Activated T-cell treated with anti-CD3 and anti-CD28 coated beads, Interleukin-2, amount 50 U/mL, for 48 hours (primary cell): ENCODE results near the gene EXOC1.
A peak's percentile ranks its signal among the peaks of the same experiment; 100 is the strongest.
"Not testable (repeated sequence)": the region's sequence is repeated elsewhere in the genome, so short reads cannot be mapped to it uniquely, and the experiment has no call there.

ENCODE experiments used
- DNase-seq, 2 experiments: peaks; one replicate each; pipeline ENCODE4 v3.0.0-alpha.2; 2020

EXOC1 gene

DNA sequence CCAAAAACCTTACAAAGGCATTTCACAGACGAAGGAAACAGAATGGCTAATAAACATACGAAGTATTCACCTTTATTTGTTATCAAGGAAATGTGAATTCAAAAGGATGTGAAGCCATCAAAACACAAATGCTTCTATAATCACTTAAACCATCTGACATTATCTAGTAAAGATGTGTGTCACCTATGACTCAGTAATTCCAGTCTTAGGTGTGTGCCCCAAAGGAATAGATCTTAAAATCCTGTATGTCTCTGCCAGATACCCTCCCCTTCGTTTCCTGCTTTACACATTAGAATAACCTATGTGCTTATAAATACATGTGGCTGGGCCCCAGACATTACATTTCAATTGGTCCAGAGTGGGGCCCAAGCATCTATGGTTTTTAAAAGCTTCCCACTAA lies 53.5 kb downstream of the EXOC1 start:
- DNase-seq = no peak

DNA sequence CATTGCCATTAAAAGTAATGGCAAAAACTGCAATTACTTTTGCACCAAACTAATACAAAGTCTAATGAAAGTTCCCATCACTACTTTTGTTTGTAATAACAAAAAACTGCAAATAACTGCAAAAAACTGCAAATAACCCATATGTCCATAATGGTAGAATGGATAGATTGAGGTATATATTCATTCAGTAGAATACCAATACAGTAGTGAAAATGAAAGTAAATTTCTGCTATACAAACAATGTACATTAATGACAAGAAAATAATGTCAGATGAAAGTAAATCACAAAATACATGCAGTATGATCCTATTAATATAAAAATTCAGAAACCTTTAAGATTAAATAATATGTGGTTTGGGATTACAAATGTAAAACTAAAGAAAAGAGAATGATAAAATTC lies 54.0 kb downstream of the EXOC1 start:
- DNase-seq = no peak

DNA sequence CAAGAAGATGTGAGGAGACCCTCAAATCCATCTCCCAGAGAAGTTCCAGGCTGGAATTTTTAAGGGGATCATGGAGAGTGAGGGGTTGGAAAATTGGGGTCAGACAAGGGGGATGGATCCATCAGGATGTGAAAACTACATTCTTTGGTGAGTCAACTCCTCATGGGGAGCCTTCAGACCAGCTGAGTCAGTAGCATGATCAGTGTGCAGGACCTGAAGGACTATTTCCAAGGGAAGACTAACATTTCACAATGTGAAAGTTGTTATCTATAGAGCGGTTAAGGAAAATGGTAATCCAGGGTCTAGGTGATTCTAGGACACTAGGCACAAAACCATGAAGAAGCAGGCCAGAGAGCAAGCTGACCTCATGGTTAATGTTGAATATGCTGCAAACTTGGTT lies 56.7 kb downstream of the EXOC1 start:
- DNase-seq = no peak

DNA sequence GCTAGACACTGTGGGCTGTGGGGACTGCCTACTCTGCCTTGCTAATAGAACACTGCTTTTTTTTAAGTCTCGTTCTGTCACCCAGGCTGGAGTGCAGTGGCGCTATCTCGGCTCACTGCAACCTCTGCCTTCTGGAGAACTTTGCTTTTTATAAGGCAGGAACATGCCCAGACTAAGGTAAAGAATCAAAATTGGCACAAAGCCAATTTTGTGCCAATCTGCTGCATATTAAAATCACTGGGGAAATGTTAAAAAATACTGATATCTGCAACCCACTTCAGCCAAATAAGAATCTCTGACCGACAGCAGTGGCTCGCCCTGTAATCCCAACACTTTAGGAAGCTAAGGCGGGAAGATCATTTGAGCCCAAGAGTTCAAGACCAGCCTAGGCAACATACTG lies 58.8 kb downstream of the EXOC1 start:
- DNase-seq = no peak

DNA sequence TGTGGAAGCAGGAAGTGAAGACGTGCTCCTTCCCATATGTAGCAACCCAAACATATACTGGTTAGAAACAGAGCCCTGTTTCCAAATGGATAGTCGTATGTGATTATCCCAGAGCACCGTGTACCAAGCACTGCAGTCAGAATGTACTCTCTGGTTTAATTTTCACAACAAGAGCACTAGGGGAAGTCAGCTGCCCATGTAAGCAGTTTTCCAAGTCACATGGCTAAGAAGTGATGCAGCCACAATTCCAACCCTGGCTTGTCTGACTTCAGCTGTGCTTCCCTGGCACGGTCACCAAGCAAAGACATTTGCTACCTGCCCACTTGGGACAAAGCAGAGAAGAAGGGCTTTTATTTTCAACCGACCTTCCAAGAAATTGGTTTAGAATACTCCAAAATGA lies 67.1 kb downstream of the EXOC1 start:
- no peak for DNase-seq

DNA sequence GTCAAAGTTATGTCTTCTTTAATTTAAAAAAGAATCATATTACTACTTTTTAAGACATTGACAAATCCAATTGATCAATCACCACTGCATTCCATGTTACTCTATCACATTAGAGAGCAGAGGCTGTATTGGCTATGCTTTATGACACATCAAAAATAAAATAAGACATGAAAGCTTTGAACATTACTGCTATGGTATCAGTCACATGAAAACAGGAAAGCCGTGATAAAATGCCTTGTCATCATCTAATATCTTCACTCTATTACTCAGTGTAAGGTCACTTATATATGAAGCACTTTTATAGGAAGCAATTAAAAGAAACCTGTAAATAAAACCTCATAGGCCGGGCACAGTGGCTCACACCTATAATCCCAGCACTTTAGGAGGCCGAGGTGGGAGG lies 67.6 kb downstream of the EXOC1 start:
- DNase-seq = no peak

DNA sequence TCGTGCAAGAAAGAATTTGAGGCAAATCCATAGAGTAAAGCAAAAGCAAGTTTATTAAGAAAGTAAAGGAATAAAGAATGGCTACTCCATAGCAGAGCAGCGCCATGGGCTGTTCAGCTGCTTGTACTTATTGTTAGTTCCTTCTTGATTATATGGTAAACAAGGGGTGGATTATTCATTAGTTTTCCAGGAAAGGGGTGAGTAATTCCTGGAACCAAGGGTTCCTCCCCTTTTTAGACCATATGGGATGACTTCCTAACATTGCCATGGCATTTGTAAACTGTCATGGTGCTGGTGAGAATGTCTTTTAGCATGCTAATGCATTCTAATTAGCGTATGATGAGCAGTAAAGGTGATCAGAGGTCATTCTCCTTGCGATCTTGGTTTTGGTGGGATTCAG lies 71.8 kb downstream of the EXOC1 start:
- no peak for DNase-seq

DNA sequence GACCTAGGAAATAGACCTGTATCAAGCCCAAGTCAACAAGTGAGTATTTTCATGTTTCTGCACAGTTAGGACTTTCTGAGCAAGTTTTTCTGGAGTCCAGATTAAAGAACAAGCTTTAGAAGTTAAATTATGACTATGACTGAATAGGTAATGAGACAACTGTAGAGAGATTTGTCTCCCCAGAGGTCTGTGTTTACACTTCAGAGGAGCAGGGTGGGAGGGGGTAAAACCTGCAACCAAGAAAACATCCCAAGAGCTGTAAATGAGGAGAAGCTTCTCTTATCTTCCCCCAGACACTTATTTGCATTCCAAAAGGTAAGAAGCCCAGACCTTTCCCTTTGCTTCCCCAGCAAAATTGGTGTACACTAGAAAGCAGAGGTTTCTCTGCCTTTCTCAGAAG lies 73.2 kb downstream of the EXOC1 start:
- DNase-seq = no peak

DNA sequence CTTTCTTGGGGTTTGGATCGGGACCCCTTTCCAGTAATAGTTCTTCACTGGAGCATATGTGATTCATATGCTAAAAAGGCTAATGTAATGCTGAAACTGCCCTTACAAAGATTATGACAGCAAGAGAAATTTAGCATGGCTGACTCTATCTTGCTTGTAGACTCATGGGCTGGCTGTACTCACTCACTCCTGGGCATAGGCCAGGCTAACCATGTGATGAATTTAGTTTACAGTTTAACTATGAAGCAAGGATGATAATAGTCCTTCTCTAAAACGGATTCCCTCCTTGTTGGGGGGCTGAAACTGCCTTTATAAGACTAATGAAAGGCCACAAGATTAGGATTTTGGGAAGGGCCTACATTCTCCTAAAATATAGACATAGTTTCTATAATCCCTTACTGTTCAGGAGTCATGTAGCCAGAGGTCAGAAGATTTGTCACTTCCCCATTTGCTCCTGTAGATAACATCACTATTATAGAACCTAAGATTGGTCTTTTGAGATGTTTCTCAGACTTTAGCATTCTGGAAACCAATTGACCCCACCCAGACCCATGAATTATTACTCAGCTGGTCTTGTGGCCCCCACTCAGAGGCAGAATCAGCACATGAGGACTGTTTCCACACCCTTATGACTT lies 74.5 kb downstream of the EXOC1 start:
- DNase-seq = no peak

DNA sequence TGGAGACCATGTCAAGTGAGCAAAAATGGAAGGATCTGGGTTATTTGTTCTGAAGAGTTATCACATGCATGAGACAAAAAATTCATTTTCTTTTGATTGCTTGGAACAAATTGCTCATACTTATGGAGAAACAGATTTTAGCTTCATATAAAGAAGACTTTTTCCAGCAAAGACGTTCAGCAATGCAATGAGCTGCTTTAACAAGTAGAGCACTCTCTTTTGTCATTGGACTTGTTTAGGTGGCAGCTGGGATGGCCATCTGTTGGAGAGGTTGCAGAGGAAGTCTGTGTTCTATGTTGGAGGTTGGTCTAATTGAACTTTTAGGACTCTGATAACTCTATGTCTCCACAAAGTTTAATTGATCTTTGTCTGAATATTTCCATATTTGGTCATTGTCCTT lies 75.4 kb downstream of the EXOC1 start:
- DNase-seq = no peak

DNA sequence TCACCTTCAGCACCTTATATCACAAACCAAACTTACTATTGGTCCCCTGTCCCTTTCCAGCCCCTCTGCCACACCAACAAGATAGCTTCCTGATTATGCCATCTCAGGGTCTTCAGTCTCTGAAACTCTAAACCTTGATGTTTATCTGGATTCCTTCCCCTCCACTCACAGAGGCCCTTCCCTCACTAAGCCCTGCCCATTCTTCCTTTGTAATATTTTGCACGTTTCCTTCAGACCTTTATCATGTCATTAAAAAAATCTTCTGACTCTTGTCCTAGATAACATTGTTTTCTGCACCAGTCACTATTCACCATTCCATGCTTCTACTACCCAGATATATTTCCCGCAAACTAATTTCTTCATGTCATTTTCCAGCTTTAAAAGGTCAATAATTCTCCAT lies 77.6 kb downstream of the EXOC1 start:
- DNase-seq = no peak

DNA sequence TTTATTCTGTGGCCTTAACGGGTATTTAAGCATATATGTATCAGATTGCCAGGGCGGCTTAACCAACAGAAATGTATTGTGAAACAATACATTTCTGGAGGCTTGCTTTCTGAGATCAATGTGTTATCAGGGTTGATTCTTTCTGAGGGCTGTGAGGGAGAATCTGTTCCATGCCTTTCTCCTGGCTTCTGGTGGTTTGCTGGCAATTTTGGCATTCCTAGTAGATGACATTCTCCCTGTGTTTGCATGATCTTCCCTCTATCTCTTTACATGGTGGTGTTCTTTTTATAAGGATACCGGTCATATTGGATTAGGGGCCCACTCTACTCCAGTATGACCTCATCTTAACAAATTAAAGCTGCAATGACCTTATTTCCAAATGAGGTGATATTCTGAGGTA lies 78.4 kb downstream of the EXOC1 start:
- DNase-seq = no peak

DNA sequence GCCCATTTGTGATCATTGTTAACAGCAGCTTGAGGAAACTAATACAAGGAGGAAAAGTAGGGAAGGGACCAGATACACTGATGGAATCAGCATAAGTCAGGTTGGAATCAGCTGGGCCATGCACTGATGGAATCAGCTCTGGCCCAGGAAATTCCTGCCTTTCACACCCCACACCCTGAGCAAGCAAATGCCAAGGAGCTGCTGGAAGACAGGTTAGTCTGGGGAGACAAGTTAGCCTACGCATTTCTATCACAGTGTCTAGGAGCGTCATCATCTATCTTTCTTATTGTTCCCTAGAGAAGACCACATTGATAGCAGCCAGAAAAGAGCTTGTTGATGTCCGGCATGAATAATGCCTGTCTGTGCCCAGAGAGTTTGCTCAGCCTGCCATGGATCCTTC lies 79.1 kb downstream of the EXOC1 start:
- DNase-seq = no peak

DNA sequence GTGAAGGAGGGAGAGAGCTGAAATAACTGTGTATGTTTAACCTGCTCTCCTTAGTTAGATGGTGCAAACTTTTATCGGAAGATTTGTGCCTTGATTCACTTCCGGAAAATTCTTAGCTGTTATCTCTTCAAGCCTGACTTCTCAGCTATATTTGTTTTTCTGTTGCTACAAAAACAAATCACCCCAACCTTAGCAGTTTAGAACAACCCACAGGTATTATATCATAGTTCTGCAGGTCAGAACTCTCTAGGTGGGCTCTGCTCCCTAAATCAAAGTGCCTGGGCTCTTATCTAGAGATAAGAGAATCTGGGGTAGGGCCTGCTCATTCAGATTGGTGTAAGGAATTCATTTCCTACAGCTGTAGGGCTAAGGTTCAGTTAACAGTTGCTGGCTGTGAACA lies 80.2 kb downstream of the EXOC1 start:
- DNase-seq = no peak

DNA sequence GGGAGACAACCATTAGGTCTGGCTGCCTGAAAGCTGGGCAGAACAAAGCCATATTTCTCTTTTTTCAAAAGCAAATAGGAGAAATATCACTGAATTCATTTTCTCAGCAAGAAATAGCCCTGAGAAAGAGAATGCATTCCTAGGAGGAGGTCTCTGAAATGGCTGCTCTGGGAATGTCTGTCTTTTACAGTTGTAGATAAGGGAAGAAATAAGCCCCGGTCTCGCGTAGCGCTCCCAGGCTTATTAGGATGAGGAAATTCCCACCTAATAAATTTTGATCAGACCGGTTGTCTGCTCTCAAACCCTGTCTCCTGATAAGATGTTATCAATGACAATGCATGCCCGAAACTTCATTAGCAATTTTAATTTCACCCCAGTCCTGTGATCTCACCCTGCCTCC lies 82.5 kb downstream of the EXOC1 start:
- not testable (repeated sequence) for DNase-seq

DNA sequence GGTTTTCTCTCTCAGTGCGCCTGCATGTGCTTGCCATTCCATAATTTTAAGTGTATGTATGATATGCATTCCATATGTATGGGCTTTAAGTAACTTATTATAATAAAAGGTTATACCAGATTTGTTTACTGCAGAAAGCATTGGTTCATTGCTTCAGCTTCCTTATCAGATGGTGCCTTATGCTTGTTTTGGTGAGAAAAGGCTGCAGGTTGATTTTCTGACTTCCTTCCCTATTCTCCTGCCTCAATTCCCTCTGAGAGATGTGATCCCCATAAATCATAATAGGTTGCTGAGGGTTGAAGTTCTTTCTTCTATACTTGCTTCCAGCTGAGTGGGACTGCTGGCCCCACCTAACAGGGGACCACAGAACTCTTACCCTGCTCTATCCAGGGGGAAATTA lies 85.0 kb downstream of the EXOC1 start:
- no peak for DNase-seq

DNA sequence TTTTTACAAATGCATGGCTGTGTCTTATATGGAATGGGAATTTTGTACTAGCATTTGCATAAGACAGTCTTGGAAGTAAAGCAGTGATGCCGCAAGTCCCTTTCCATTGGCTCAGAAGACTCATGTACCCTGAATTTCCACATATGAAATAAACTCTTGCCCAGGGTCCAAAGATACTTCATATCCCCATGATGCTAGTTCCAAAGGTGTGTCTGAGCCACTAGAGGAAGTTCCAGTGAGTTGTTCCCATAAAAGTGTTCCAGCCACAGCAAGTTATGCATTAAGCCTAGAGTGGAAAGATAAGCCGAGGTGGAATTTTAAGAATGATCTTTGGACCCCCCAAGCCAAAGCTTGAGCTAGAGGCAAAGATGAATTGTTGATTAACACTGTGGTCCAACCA lies 86.0 kb downstream of the EXOC1 start:
- no peak for DNase-seq

DNA sequence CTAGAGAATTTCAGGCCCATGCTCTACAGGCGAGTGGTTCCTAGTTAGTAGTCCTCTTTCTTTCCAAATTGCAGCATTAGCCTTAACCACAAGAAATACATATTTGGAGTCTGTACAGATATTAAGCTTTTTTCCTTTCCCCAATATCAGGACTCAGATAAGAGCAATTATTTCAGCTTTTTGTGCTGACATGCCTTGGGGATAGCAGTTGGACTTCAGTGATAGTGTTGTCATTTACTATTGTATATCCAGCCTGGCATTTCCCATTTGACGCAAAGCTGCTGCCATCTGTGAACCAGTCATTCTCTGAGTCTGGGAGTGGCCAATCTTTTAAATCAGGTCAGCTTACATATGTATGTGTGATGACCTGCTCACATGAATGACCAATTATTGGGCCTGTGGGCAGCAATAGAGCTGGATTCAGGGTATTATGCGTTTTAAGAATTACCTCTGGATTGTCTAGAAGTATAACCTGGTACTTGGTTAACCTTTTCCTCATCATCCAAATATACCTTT lies 88.5 kb downstream of the EXOC1 start:
- no peak for DNase-seq

DNA sequence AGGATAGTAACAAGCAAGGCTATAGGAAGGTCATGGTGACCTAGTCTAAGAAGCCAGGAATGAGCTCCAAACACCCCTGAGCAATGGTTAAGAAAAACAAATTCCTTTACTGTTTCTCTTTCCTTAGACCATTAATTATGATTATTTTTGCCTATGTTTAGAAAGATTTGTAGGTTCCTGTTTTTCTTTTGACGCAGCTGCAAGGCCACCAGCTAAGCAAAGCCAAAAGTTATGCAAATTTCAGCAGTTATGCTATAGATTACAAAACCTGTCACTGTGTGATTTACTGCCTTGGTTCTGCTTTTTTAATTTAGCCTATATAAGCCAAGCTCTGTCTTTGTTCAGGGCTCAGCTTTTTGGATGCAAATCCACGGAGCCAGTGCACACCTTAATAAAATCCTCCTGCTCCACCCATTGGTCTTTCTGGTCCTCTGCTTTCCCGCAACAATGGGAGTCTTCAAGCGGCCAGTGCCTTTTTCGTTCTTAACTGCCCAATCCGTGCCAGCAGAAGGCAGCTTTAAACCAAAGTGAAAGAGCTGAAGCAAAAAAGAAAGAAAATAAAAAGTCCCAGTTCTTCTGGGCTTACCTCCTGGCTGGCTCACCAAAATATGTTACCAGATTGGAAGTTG lies 93.9 kb downstream of the EXOC1 start:
- DNase-seq = peak in 1 of 2 experiments; percentile 31

DNA sequence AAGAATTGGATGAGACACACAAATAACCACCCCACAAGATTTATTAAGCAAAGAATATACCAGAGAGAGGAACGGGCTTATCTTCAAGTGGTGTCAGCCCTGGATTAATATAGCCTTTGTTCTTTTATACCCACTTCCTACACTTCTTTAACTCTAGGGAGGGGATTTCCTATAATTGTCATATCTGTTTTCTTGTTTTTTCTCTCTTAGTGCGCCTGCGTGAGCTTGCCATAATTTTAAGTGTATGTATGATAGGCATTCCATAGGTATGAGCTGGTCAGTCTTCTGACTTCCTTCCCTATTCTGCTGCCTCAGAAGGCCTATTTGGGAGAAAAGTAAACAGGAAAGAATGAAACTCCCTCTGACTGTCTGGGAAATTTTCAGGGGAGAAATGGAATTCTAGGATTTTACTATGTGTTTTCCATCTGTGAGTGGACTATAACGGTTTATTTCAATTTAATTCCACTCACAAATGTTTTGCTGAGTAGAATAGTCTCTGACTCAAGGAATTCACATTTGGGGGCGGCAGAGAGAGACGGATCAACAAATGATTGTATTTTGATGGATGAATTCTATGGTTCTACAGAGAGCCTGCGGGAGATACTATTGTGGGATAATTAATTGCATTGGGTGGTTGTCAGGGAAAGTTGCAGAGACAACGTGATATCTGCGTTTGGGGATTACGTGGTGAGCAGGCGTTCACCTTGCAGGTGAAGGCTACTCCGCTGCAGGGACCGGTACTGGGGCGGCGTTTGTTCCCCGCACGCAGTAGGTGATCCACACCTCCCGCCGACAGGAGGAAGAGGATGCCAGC lies 94.7 kb downstream of the EXOC1 start:
- DNase-seq = peak; percentile 40 to 44

DNA sequence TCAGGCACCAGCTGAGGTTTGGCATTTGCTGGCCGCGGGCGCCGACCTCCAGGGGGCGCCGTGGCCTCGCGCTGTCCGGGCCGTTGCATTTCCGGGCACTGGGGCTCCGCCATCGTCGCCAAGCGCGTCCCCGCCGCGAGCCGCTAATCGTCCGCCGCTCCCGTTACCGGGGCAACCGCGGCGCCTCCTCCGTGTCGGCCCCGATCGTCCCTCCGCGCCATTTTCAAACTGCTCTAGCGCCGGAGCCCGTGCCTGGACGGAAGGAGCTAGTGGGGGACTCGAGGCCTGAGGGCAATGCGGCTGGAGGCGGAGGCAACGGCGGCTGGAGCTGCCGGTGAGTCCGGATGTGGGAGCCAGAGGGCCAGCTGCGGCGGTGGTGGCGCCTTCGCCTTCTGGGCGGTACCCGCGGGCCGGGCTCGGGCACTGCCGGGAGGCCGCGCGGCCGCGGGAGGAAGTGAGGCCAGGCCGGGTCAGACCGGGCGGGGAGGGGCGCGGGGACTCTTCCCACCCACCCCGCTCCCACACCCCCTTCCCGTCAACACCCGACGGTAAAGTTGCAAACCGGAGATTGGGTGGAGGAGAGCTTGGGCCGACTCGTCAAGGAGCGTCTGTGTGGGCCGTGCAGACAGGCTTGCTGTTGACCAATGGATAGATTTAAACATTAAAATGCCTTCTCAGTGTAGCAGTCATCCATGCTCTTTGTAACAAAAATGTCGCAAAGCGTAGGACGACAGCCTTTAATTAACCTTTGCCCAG lies 95.5 kb downstream of the EXOC1 start, which contains the start of gene CEP135:
Gene CEP135 (plus strand): TSS at position 220 of the 756 bp plus-strand sequence. CDS start 3,186 bp downstream, outside the sequence.
- peak; percentile 93 to 96 for DNase-seq

DNA sequence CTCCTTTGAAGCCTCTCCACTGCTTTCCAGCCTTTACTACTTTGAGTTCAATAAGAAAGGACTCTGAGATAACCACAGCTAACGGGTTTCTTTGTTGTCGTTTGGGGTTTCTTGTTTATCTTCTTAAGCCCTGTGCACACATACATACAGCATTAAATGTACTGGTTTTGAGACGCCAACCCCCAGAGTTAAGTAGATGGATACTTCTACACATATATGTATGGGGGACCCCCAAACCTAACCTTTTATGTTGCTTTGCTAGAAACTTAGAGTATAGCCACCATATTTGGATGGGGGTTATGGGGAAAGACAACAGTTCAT lies 96.0 kb downstream of the EXOC1 start:
- DNase-seq = no peak

DNA sequence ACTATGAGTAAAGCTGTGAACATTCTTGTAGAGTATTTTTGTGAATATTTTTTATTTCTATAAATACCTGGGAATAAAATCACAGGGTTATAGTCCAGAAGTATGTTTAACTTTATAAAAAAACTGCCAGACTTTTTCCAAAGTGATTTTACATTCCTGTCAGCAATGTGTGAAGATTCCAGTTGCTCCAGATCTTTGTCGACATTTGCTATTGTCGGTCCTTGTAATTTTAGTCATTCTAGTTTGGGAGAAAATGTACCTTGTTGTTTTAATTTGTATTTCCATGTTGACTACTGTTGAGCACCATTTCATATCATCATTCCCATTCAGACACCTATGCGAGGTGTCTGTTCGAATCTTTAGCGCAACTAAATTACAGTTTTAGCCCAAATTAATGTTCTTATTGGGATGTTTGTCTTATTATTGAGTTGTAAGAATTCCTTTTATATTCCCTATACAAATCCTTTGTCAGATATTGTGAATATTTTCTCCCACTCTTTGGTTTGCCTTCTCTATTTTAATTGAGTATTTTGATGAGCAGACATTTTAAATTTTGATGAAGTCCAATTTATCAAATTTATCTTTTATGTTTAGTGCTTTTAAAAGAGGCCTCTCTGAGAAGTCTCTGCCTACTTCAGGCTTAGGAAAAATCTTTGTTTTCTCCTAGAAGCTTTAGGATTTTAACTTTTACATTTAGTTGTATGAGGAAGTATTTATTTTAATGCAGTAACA lies 97.9 kb downstream of the EXOC1 start:
- DNase-seq = no peak
